BJ (cell line): ENCODE data around the gene ADPRHL1. TPM values are rescaled to one million over a fixed set of nuclear protein-coding genes. Genes with fewer than 3 reads are reported as not detected.

Experiments
- CTCF ChIA-PET: fragments of 350-600 bp; formaldehyde crosslinking; extraction: SDS; loops from one replicate; lab custom pipeline; 2021; ENCODE audit warnings: antibody characterized with exemption, inconsistent platforms; lab: Yijun Ruan, JAX
- POLR2A ChIA-PET: fragments of 300-600 bp; sonication (Branson Sonifier 250); formaldehyde crosslinking; extraction: SDS; loops from one replicate; lab custom pipeline; 2021; ENCODE audit warnings: antibody characterized with exemption; lab: Charles Lee
- DNase-seq: peaks from one replicate; pipeline ENCODE4 v3.0.0-alpha.2; 2011; ENCODE audit warnings: low read depth
- H3K27me3 ChIP-seq: 2 replicates; pipeline ENCODE4 v1.6.0; 2011; ENCODE audit warnings: low read length; ENCODE audit not compliant: control insufficient read depth, insufficient read depth
- H3K36me3 ChIP-seq: 2 replicates; pipeline ENCODE4 v1.5.1; 2011; ENCODE audit warnings: low read length; ENCODE audit not compliant: control insufficient read depth, insufficient read depth
- H3K4me3 ChIP-seq: 2 replicates; pipeline ENCODE4 v1.5.1; 2011; ENCODE audit warnings: low read depth, mild to moderate bottlenecking, control low read depth, low read length
- polyA plus RNA-seq: library from polyadenylated mRNA; depleted of rRNA; stranded (reverse); fragments of >200 nt; gene quantifications from 2 replicates; pipeline ENCODE4 v1.2.3, GENCODE V29; 2011
- TF ChIP-seq, protein P1 (sequence below): IDR thresholded peaks from 2 replicates; pipeline ENCODE4 v1.5.1; 2011; ENCODE audit warnings: low read depth, mild to moderate bottlenecking, control low read depth, inconsistent platforms, low read length, moderate library complexity; ENCODE audit not compliant: insufficient read depth

ADPRHL1 gene
- polyA plus RNA-seq, 1 experiment = 1.1 TPM

- DNase-seq = no peak
- Histone ChIP-seq H3K4me3 (no peak overlapping the region), H3K36me3 (no peaks in the 10 kb centered on the region), H3K27me3 (no peaks in the 10 kb centered on the region; the same call in 1 of the 2 replicates)
- TF ChIP-seq, protein P1, sequence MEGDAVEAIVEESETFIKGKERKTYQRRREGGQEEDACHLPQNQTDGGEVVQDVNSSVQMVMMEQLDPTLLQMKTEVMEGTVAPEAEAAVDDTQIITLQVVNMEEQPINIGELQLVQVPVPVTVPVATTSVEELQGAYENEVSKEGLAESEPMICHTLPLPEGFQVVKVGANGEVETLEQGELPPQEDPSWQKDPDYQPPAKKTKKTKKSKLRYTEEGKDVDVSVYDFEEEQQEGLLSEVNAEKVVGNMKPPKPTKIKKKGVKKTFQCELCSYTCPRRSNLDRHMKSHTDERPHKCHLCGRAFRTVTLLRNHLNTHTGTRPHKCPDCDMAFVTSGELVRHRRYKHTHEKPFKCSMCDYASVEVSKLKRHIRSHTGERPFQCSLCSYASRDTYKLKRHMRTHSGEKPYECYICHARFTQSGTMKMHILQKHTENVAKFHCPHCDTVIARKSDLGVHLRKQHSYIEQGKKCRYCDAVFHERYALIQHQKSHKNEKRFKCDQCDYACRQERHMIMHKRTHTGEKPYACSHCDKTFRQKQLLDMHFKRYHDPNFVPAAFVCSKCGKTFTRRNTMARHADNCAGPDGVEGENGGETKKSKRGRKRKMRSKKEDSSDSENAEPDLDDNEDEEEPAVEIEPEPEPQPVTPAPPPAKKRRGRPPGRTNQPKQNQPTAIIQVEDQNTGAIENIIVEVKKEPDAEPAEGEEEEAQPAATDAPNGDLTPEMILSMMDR = no peak
- ChIA-PET POLR2A (no interaction called here), CTCF (interaction anchor here (1.3 to 2.7 kb wide), 4 partner anchors 8 to 366 kb away, joined by 3 to 8 read pairs (median 4); partner anchors contain the start of gene ADPRHL1)
Observed at GRCh38 chr13:113401452-113402415, 51.6 kb downstream of the ADPRHL1 start.

DNA sequence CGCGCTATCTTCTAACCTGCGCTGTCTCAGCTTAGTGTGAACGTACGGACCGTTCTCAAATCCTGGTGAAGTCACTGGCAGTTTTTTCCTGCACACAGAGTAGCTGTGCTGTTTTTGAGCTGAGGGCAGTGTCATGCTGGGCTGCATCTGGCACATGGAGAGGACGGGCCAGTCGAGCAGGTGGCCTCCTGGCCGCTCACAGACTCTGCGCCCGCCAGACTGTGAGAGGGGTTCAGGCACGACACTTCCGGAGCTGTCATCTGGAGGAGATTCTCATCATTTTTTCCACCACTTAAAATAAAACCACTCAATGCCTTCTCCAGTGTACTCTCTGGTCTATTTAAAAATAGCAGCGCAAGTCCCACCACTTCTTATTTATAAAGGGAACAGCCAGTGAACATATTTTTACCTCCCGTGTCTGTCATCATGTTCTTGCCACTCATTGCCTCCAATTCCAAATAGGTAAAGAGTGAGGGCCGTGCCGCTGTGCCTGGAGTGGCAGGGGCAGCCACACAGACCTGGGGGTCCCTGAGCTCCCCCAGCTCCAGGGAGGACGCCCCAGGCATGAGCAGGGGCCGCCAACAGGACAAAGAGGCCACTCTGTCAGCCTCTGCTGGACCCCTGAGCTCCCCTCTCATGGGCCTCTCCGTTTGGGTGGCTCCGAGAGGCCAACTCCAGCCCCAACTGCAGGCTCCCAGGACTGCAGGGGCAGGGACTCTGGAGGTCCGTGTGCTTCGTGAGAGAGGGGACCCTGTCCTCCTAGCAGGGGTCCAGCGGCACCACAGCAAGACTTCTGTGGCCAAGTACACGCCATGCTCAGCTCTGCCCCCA is 52.5 kb downstream of the ADPRHL1 start:
- H3K36me3 ChIP-seq = no peaks in the 10 kb centered on the region
- no peaks in the 10 kb centered on the region; the same call in 1 of the 2 replicates for H3K27me3 ChIP-seq
- CTCF ChIA-PET = interaction anchor here (0.6 to 2.7 kb wide), 4 partner anchors 9 to 458 kb away, joined by 3 to 8 read pairs (median 3); partner anchors contain the start of gene ADPRHL1
- DNase-seq = no peak
- POLR2A ChIA-PET = no interaction called here
- TF ChIP-seq, protein P1 = no peak
- H3K4me3 ChIP-seq = no peak overlapping the region

GRCh38 chr13:113399755-113400149 is 53.5 kb downstream of the ADPRHL1 start:
- TF ChIP-seq, protein P1 = no peak

GRCh38 chr13:113398963-113399754 is 54.1 kb downstream of the ADPRHL1 start:
- no peak overlapping the region for H3K4me3 ChIP-seq
- TF ChIP-seq, protein P1 = no peak
- CTCF ChIA-PET = interaction anchor here (1.3 kb wide), 1 partner anchor 10 kb away, joined by 3 read pairs; no protein-coding TSS in a partner anchor
- no peaks in the 10 kb centered on the region; the same call in 1 of the 2 replicates for H3K27me3 ChIP-seq
- H3K36me3 ChIP-seq = no peaks in the 10 kb centered on the region
- no peak for DNase-seq
- POLR2A ChIA-PET = interaction anchor here (1.6 kb wide), 1 partner anchor 11 kb away, joined by 5 read pairs; no protein-coding TSS in a partner anchor

More at GRCh38 chr13:113399755-113400149, 53.5 kb downstream of the ADPRHL1 start:
- ChIA-PET CTCF (interaction anchor here (1.3 to 2.7 kb wide), 2 partner anchors 8 to 11 kb away, joined by 3 to 8 read pairs; no protein-coding TSS in a partner anchor), POLR2A (interaction anchor here (1.6 kb wide), 1 partner anchor 10 kb away, joined by 5 read pairs; no protein-coding TSS in a partner anchor)
- Histone ChIP-seq H3K27me3 (no peaks in the 10 kb centered on the region; the same call in 1 of the 2 replicates), H3K4me3 (no peak overlapping the region), H3K36me3 (no peaks in the 10 kb centered on the region)
- DNase-seq = no peak
